ENCODE data around the gene PLSCR3.

PLSCR3 gene

GRCh38 chr17:7409716-7410115, 15.4 kb upstream of the PLSCR3 start:
- TF ChIP-seq CTCF (IDR thresholded peaks at IDR 0.05; ENCODE audit: low read depth, low read length), result no peak
- H3K4me3 ChIP-seq (ENCODE audit: low read depth, low read length), result no peak overlapping the region

GRCh38 chr17:7408863-7409262, 14.5 kb upstream of the PLSCR3 start:
- H3K4me3 ChIP-seq (ENCODE audit: low read depth, low read length), result no peak overlapping the region
- TF ChIP-seq CTCF (IDR thresholded peaks at IDR 0.05; ENCODE audit: low read depth, low read length), result no peak

- H3K4me3 ChIP-seq (ENCODE audit: low read depth, low read length), result no peak overlapping the region
- no peak for TF ChIP-seq CTCF (IDR thresholded peaks at IDR 0.05; ENCODE audit: low read depth, low read length)
These were observed 14.0 kb upstream of the PLSCR3 start for GRCh38 chr17:7408252-7408727.

- no peak within 1 kb of the TSS for H3K4me3 ChIP-seq (ENCODE audit: low read depth, low read length)
- no peak for TF ChIP-seq CTCF (IDR thresholded peaks at IDR 0.05; ENCODE audit: low read depth, low read length)
These were observed 13.3 kb upstream of the PLSCR3 start, which contains the start of gene NLGN2 for GRCh38 chr17:7407485-7408251. TSS of gene NLGN2 (plus strand) at chr17:7407845. CDS start at chr17:7408256, 411 bp downstream.

GRCh38 chr17:7407082-7407481, 12.8 kb upstream of the PLSCR3 start:
- no peak overlapping the region for H3K4me3 ChIP-seq (ENCODE audit: low read depth, low read length)
- no peak for TF ChIP-seq CTCF (IDR thresholded peaks at IDR 0.05; ENCODE audit: low read depth, low read length)

GRCh38 chr17:7406235-7406825, 12.0 kb upstream of the PLSCR3 start:
- peak overlapping the region; percentile 75 for H3K4me3 ChIP-seq (ENCODE audit: low read depth, low read length)
- no peak for TF ChIP-seq CTCF (IDR thresholded peaks at IDR 0.05; ENCODE audit: low read depth, low read length)

All from WI38 (cell line).